Right atrium auricular region (tissue), 2 donors: Measurements from ENCODE around the gene CLBA1. TPM values are rescaled to one million over a fixed set of nuclear protein-coding genes. Genes with fewer than 3 reads are reported as not detected.

Source experiments
- DNase-seq: peaks from one replicate; pipeline ENCODE4 v3.0.0-alpha.2; 2019; ENCODE audit warnings: low spot score
- H3K27ac ChIP-seq, 2 donors: fragments of 200-600 bp; sonication (generic); 1 replicate in 1 of 2; 2 replicates in 1 of 2; pipeline ENCODE4 v1.5.1; 2016 to 2019
- H3K27me3 ChIP-seq, 2 donors: fragments of 200-600 bp; sonication (generic); one replicate each; pipeline versions ENCODE4 v1.5.1 to v1.6.0; 2017 to 2019
- H3K36me3 ChIP-seq: fragments of 200-600 bp; sonication (generic); one replicate; pipeline ENCODE4 v1.5.1; 2016
- H3K4me1 ChIP-seq, 2 donors: fragments of 200-600 bp; sonication (generic); one replicate each; pipeline versions ENCODE4 v1.5.1 to v1.6.0; 2017 to 2019
- H3K4me3 ChIP-seq, 2 donors: fragments of 200-600 bp; sonication (generic); 1 replicate in 1 of 2; 2 replicates in 1 of 2; pipeline ENCODE4 v1.5.1; 2017 to 2019; ENCODE audit warnings: mild to moderate bottlenecking in 1 of 2, moderate library complexity in 1 of 2
- H3K9me3 ChIP-seq, 2 donors: fragments of 200-600 bp; sonication (generic); one replicate each; pipeline ENCODE4 v1.5.1; 2019
- total RNA-seq, 2 donors: library from RNA; depleted of rRNA; stranded (reverse); fragments of >200 nt; gene quantifications; one replicate each; pipeline ENCODE4 v1.1.0, GENCODE V29; 2016
- TF ChIP-seq, protein P1 (sequence below), 2 donors: fragments of 200-600 bp; sonication (generic); IDR thresholded peaks; one replicate each; pipeline ENCODE4 v1.5.1; 2019; ENCODE audit warnings: antibody characterized with exemption in 2 of 2

Gene CLBA1
- total RNA-seq, 2 donors from 2014 or later: 2.0 to 2.2 TPM

DNA sequence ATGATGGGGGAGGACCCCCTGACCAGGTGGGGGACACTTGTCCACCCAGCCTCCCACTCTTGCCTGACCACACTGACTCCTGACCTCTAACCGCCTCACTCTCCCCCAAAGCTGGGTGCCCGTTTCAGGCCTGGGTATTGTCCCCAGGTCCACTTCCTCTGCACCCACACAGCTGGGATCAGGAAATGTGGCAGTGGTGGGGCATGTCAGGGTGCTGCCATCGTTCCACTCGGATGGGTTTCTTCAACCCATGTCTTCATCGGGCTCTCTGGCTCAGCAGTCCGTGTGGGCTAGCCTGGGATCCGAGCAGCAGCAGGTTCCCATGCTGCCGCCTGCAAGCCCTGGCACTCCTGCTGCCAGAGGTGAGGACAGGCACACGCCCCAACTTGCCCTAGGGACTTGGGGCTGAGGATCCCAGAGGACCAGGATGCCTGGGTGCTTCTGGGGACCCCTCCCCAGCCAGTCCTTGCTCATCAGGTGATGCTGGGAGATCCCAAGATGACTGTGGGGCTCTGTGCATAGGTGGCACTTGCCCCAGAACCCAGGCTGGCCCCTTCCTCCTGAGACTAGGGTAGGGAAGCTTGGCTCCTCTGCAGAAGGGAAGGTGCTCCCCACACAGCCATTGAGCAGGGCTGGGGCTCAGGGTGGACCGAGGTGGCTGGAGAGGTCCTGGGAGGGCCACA, 2.9 kb upstream of the CLBA1 start:
- TF ChIP-seq, protein P1, sequence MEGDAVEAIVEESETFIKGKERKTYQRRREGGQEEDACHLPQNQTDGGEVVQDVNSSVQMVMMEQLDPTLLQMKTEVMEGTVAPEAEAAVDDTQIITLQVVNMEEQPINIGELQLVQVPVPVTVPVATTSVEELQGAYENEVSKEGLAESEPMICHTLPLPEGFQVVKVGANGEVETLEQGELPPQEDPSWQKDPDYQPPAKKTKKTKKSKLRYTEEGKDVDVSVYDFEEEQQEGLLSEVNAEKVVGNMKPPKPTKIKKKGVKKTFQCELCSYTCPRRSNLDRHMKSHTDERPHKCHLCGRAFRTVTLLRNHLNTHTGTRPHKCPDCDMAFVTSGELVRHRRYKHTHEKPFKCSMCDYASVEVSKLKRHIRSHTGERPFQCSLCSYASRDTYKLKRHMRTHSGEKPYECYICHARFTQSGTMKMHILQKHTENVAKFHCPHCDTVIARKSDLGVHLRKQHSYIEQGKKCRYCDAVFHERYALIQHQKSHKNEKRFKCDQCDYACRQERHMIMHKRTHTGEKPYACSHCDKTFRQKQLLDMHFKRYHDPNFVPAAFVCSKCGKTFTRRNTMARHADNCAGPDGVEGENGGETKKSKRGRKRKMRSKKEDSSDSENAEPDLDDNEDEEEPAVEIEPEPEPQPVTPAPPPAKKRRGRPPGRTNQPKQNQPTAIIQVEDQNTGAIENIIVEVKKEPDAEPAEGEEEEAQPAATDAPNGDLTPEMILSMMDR (IDR thresholded peaks at IDR 0.05): no peak
- peaks cover 0 to 41% of the 10 kb centered on the region in 2 donors for H3K4me1 ChIP-seq

DNA sequence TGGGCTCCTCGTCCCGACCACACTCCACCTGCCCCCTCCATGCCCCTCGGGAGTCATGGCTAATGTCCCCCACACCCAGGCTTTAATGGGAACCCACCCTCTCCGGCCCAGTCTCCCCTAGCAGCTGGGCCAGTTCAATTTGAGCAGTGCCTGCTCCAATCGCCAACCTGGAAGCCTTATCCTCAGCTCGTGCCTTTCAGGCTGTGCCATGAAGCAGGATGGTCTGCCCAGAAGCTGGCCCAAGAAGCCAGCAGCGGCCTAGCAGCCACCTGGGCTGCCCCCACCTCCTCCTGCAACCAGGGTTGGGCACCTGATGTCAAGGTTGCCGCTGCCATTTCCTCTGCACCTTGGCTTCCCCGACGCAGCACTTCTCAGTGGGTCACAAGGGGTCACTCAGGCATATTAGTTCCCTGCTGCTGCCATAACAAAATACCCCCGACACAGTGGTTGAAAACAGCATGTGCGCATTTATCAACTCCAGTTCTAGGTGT, 2.3 kb upstream of the CLBA1 start:
- DNase-seq: no peak
- Histone ChIP-seq H3K27ac (no peak overlapping the region), H3K9me3 (no peaks in the 10 kb centered on the region), H3K4me1 (peaks cover 0 to 39% of the 10 kb centered on the region in 2 donors), H3K36me3 (no peaks in the 10 kb centered on the region), H3K27me3 (no peaks in the 10 kb centered on the region), H3K4me3 (no peak overlapping the region)
- TF ChIP-seq, protein P1 (IDR thresholded peaks at IDR 0.05): no peak

More for the DNA sequence above, 2.9 kb upstream of the CLBA1 start:
- Histone ChIP-seq H3K27me3 (no peaks in the 10 kb centered on the region), H3K9me3 (no peaks in the 10 kb centered on the region), H3K36me3 (no peaks in the 10 kb centered on the region), H3K4me3 (no peak overlapping the region), H3K27ac (no peak overlapping the region)
- no peak for DNase-seq

DNA sequence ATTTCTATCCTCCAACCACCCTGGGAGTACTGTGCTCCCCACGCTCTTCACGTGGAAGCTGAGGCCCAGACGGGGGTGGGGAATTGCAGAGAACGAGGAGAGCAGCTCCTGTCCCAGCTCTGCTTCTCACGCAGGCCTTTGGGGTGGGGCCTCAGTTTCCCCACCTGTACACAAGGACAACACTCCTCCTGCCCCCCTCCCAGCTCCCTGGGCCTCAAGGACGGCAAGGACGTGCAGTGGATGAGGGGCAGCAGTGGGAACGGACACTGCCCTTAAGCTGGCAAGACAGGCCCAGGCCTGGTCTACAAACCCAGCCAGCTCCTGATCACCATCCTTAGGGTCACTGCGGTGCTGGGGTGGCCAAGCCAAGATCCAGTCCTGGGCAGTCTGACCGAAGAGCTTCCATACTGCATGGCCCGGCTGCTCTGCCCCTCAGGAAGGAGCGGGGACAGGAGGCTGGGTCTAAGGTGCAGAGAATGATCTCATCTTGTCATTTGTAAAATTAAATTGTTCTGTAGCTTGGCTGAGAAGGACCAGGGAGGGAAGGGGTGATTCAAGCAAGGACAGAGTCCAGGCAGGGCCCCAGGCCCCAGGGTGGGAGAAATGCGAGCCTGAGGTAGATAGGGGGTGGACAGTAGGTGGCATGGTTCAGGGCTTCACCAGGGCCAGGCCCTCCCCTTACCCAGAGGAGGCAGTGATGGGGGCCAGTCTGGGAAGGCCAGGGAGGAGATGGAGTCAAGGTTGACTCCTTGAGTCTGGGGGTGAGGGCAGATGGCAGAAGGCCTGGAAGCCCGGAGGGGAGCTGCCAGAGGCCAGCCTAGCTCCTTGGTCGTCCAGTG, 1.3 kb upstream of the CLBA1 start:
- Histone ChIP-seq H3K4me3 (no peak overlapping the region), H3K27me3 (no peaks in the 10 kb centered on the region), H3K9me3 (no peaks in the 10 kb centered on the region), H3K36me3 (no peaks in the 10 kb centered on the region), H3K4me1 (peaks cover 0 to 30% of the 10 kb centered on the region in 2 donors), H3K27ac (no peak overlapping the region)
- no peak for DNase-seq
- TF ChIP-seq, protein P1 (IDR thresholded peaks at IDR 0.05): no peak

DNA sequence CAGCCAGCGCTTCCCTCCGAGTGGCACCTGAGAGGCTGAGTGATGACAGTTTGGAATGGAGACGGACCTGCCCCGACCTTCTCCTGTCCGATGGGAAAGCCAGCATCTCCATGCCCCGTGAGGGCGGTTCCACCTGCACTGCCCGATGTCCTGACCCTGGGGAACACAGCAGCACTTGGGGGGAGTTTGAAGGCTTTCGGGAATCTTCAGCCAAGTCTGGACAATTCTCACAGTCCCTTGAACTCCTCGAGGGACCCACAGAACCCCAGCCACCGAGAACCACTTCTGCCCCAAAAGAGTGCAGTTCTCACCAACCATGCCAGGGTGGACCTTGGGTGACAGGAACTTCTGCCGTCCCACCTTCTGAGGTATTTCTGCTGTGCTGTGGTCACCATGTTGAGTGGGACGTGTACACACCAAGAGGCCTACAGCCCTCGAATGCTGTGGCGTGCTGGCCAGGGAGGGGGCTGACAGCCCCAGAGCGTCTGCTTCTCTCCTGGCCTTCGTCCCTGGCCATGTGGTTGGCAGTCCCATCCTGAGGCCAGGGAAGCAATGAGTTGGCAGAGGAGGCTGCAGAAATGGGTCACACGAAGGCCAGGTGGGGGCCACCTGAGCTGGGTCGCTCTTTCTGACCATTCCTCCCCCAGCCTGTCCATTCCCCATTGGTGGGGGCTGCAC, 1.0 kb downstream of the CLBA1 start:
- Histone ChIP-seq H3K4me3 (peak overlapping the region; percentile 70 to 72), H3K36me3 (no peaks in the 10 kb centered on the region), H3K27ac (no peak overlapping the region), H3K27me3 (no peaks in the 10 kb centered on the region), H3K9me3 (no peaks in the 10 kb centered on the region), H3K4me1 (peaks cover 0 to 17% of the 10 kb centered on the region in 2 donors)
- TF ChIP-seq, protein P1 (IDR thresholded peaks at IDR 0.05): no peak
- DNase-seq: no peak

DNA sequence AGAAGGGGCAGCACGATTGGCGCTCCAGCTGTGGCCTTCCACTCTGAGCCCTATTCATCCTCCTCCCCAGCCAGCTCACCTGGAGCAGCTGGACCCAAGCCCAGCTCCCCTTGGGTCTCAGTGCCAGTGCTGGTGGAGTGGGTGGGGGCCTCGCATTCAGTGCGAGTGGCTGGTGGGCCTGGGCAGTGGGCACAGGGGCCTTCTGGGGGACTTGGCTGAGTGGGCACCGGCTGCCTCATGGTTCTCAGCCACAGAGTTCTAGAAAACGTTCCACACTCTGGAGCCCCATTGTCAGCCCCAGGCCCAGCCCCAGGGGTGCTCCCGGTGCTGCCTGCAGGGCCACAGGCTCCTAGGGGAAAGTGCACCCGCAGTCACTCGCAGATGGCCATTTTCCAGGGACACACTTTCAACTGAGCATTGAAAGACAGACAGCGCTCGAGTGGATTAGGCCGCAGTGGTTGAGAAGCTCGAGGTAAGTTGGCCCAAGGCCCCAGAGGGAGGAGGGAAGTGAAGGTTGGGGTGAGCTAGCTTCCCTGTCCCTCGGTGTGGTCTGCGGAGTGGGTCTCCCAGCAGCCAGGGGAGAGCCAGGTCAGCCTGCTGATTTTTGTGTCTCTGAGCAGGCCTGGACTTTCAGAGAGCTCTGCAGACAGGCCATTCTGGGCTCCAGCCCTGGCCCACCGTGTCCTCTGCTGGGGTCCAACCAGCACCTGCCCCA, 3.8 kb downstream of the CLBA1 start:
- Histone ChIP-seq H3K9me3 (no peaks in the 10 kb centered on the region), H3K27ac (no peak overlapping the region), H3K4me3 (no peak overlapping the region), H3K4me1 (peaks cover 0 to 17% of the 10 kb centered on the region in 2 donors), H3K36me3 (peaks cover 10% of the 10 kb centered on the region), H3K27me3 (no peaks in the 10 kb centered on the region)
- DNase-seq: no peak
- TF ChIP-seq, protein P1 (IDR thresholded peaks at IDR 0.05): no peak
